Iris pigment epithelial cell (primary cell): ENCODE data around the gene PRKCB.
"Not testable (repeated sequence)": the region's sequence is repeated elsewhere in the genome, so short reads cannot be mapped to it uniquely, and the experiment has no call there.

Experiments
- DNase-seq: peaks from one replicate; pipeline ENCODE4 v3.0.0-alpha.2; 2011; ENCODE audit warnings: low read depth

Gene PRKCB

DNA sequence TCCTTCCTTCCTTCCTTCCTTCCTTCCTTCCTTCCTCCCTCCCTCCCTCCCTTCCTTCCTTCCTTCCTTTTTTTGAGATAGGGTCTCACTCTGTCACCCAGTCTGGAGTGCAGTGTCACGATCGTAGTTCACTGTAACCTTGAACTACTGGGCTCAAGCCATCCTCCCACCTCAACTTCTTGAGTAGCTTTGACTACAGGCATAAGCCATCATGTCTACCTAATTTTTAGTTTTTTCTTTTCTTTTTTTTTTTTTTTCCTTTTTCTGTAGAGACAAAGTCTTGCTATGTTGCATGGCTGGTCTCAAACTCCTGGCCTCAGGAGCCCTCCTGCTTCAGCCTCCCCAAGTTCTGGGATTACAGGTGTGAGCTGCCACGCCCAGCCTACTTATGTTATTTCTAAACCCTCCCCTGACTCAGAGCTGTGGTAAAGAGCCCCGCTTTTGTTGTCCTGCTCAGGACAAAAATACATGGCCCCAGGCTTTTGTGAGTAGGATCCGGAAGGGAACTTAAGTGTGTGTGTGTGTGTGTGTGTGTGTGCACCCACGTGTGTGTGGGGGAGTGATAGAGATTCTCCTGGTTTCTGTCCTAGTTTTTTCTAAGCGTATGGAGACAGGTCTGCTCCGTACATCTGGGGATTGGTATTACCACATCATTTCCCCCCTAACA is 67.1 kb downstream of the PRKCB start:
- DNase-seq, result no peak

GRCh38 chr16:23905027-23905426 is 69.2 kb downstream of the PRKCB start:
- peak; percentile 69 for DNase-seq

DNA sequence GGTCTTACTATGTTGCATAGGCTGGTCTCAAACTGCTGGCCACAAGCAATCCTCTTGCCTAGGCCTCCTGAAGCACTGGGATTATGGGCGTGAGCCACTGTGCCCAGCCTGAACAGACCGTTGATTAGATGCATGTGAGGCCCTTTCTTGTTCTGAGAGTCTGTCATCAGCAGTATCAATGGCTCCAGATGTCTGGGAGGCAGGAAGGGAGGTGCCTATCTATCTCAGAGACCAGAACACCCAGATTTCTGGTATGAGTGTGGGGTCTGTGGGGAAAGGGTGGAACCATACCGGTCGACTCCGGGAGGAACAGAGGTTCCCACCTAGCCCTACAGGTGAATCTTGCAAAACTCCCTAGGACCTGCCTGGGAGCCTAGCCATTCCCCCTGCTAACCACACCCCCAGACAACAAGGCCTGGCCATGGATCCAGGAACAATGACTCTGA is 71.7 kb downstream of the PRKCB start:
- no peak for DNase-seq

GRCh38 chr16:23907903-23908302 is 72.1 kb downstream of the PRKCB start:
- DNase-seq, result no peak

GRCh38 chr16:23908790-23909189 is 73.0 kb downstream of the PRKCB start:
- no peak for DNase-seq

DNA sequence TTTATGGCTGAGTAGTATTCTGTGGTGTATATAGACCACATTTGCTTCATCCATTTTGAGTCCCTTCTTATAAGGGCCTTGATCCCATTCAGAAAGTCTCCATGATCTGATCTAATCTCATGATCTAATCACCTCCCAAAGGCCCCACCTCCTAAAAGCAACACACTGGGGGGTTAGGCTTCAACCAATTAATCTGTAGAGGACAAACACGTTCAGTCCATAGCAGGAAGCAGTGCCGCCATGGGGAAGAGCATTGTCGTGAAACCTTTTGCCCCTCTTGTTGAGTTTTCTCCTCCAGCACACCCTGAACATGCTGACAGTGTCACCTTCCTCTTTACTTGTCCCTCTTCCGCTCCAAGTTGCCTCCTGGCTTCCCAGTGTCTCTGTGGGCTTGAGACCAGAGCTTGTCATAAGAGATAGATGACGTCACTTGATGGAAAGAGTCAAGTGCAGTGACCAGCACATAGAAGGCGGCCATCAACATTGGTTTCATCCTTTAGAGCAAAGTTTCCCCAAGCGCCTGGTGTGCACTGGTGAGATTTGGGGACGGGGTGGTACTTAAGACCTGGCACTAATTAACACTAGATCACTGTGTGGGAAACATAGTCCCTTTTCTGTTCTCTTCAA is 74.1 kb downstream of the PRKCB start:
- no peak for DNase-seq

- no peak for DNase-seq
Observed at GRCh38 chr16:23914946-23915530, 79.3 kb downstream of the PRKCB start.

- DNase-seq, result not testable (repeated sequence)
Observed at GRCh38 chr16:23916552-23916951, 80.8 kb downstream of the PRKCB start.

DNA sequence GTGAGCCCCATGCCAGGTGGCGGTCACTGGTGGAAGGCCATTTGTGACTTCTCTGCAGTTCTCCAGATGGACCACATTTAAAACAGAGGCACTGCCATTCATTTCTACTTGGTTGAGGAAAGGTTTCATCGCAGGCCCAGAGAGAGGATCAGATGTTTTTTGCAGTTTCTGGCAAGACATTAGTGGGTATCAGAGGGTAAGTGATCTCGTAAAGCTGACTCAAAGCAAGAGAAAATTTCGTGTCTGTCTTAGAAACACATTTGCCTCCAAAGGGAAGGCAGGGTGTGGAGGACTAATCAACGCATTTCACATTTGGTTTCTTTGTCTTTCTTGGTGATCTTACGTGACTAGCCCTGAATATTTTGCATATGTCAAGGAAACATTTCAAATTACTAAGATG is 81.8 kb downstream of the PRKCB start:
- DNase-seq, result no peak

DNA sequence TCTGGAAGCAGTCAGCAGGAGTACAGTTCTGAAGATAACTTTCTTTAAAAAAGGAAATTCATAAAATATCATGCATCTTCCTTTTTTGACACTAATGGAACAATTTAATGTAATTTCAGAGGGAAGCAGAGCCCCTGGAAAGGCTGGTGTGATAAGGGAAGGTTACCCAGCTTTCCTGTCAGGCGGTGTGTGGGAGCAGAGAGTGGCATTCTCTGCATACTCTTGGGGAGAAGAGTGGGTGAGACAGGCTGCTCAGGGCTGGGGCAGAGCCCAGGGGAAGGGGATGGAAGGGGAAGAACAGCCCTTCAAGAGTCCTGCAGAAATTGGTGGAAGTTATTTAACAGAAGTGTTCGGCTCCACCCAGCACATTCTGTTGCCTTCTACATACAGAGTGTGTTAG is 84.7 kb downstream of the PRKCB start:
- DNase-seq, result no peak

DNA sequence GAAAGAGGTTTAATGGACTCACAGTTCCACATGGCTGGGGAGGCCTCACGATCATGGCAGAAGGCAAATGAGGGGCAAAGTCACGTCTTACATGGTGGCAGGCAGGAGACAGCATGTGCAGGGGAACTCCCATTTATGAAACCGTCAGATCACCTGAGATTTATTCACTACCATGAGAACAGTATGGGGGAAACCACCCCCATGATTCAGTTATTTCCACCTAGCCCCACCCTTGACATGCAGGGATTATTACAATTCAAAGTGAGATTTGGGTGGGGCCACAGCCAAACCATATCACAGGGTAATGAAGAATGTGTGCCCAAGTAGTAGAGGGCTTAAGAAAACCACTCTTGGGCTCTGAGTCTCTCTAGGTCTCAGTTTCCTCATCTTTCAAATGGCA is 85.1 kb downstream of the PRKCB start:
- no peak for DNase-seq

GRCh38 chr16:23922406-23922805 is 86.6 kb downstream of the PRKCB start:
- DNase-seq, result no peak

DNA sequence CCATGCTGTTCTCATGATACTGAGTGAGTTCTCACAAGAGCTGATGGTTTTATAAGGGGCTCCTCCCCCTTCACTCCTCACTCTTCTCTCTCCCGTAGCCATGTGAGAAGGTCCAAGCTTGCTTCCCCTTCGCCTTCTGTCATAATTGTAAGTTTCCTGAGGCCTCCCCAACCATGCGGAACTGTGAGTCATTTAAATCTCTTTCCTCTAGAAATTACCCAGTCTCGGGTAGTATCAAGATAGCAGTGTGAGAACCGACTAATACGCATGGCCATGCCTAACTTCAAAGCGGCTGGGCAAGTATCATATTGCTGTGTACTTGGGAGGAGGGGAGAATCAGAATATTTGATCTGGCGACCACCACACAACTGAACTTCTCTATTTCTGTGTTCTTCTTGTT is 88.3 kb downstream of the PRKCB start:
- DNase-seq, result no peak

- no peak for DNase-seq
Observed at GRCh38 chr16:23927796-23928195, 92.0 kb downstream of the PRKCB start.

GRCh38 chr16:23929237-23929636 is 93.5 kb downstream of the PRKCB start:
- DNase-seq, result no peak

GRCh38 chr16:23929856-23930255 is 94.1 kb downstream of the PRKCB start:
- no peak for DNase-seq

DNA sequence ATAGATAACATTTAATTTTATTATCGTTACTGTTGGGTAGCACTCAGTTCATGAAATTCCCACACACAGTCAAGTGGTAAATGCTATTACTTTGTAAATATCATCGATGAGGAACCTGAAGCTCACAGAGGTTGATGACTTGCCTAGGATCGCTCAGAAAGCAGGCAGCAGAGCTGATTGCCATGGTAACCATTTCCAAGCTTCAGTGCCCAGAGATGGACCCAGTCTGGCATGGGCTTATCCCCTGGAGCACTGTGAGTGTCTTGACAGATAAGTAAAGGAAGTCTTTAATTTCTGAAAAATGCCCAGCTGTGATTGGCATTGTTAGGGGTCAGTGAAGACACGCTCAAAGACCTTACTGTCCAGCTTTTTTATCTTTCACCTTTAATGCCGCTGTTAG is 95.0 kb downstream of the PRKCB start:
- DNase-seq, result no peak

GRCh38 chr16:23931199-23931598 is 95.4 kb downstream of the PRKCB start:
- no peak for DNase-seq

- DNase-seq, result not testable (repeated sequence)
Observed at GRCh38 chr16:23933650-23934049, 97.9 kb downstream of the PRKCB start.

DNA sequence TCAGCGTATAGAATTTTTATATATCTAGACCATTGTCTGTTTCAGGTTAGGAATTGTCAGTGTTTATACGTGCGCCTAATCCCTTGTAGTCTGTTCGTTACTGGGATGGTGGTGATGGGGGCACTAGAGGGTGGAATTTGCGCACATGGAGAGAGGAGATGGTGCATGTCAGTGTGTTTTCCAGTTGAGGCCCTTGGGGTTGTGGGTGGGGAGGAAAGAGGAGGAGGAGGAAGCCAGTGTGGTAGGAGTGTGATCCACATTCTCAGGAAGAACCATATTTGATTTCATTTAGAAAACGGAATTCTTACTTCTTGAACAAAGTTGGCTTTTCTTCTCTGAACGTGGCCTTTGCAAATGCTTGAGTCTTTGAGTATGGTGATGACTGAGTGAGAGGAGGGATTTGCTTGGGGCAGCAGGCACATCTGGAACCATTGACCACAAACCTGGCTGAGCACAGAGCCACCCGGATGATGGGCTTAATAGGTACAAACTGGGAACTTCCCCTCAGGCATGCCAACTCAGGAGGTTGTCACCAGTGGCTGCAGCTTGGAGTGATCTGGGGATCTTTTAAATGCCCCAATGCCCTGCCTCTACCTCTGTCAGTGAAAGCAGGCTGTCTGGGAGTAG is 98.9 kb downstream of the PRKCB start:
- no peak for DNase-seq

DNA sequence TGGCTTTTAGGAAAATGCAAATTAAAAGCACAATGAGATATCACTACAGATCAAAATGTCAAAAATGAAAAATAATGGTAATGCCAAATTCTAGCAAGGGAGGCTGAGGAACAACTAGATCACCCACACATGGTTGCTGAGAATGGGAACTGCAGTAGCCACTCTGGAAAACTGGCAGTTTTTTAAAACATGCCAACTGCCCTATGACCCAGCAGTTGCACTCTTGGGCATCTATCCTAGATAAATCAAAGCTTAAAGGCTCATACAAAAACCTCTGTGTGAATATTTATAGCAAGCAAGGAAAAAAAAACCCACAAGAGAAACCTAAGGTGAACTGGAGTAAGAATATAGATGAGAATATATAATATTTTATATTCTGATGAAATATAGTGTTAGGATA is 104.3 kb downstream of the PRKCB start:
- DNase-seq, result no peak

GRCh38 chr16:23941025-23941424 is 105.2 kb downstream of the PRKCB start:
- DNase-seq, result no peak

- no peak for DNase-seq
Observed at GRCh38 chr16:23941963-23942564, 106.3 kb downstream of the PRKCB start.
